Measurements from ENCODE around the gene SCO1.
"Not testable (repeated sequence)": the region's sequence is repeated elsewhere in the genome, so short reads cannot be mapped to it uniquely, and the experiment has no call there.

SCO1 gene

DNA sequence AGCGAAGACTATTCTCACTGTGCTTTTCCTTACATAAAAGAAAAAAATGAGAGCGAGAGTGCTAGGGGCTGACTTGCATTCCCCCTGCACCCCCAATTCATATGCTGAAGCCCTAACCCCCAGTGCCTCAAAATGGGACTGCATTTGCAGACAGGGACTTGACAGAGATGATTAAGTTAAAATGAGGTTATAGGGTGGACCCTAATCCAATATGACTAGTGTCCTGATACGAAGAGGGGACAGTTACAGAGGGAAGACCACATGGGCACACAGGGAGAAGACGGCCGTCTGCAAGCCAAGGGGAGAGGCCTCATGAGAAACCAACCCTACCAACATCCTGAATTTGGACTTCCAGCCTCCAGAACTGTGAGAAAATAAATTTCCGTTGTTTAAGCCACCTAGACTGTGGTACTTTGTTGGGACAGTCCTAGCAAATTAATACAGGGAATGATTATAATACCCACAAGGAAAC is 34.1 kb upstream of the SCO1 start:
- H3K27me3 Mint-ChIP-seq = no peaks in the 10 kb centered on the region
- H3K36me3 Mint-ChIP-seq (ENCODE audit: low read depth) = no peaks in the 10 kb centered on the region
- peaks cover 26% of the 10 kb centered on the region for H3K4me1 Mint-ChIP-seq (ENCODE audit: low read depth)
- H3K4me3 Mint-ChIP-seq = no peak overlapping the region
- no peak overlapping the region for H3K27ac Mint-ChIP-seq
- no peaks in the 10 kb centered on the region for H3K9me3 Mint-ChIP-seq

DNA sequence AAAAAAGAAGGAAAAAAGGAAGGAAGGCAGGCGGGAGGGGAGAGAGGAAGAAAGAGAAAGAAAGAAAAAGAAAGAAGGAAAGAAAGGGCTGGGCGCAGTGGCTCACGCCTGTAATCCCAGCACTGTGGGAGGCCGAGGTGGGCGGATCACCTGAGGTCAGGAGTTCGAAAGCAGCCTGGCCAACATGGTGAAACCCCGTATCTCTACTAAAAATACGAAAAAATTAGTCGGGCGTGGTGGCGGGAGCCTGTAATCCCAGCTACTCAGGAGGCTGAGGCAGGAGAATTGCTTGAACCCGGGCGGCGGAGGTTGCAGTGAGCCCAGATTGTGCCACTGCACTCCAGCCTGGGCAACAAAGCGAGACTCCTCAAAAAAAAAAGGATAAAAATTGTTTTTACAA is 32.9 kb upstream of the SCO1 start:
- H3K9me3 Mint-ChIP-seq, H3K27me3 Mint-ChIP-seq: not testable (repeated sequence)

DNA sequence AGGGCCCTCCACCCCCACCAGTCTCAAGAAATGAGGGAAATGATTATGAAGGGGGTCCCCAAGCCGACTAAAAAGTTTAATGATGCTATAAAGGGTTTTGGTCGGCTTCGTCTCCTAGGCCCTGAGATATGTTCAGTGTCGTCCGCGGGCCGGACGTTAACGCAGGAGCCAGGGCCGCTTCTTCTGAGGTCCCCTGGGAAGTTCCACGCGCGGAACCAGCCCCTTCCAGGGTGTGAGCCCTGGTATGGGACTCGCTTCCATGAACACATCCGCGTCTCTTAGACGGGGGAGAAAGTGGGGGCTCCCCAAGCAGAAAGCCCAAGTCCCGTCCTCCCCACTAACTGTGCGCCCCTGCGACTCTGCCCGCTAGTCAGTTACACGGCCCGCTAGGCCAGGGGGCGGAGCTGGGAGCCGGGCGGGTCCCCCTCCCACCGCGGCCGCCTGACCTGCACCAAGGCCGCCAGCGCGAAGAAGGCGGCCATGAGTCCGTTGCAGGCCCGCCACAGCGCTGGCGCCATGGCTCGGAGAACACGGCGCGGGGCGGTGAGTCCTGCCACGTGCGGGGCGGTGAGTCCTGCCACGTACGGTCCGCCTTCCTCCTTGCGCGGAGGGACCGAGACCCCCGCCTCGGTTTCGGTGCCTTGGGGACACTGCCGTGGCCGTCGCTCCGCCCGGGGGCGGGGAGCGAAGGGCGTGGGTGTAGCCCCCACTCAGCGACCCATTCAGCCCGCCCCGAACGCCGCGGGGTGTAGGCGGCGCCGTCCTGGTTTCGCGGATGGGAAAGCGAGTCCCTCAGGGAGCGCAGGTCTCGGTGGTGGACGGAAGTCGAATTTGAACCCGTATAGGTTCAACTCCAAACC is 32.2 kb upstream of the SCO1 start, which contains the start of gene TMEM220:
TMEM220 (minus strand) TSS at position 690 of the 860 bp plus-strand sequence; CDS start at position 518, 172 bp downstream.
- Mint-ChIP-seq H3K27me3 (no peaks in the 10 kb centered on the region), H3K4me3 (peak within 1 kb of the TSS; percentile 91), H3K9me3 (no peaks in the 10 kb centered on the region), H3K4me1 (ENCODE audit: low read depth) (peaks cover 25% of the 10 kb centered on the region), H3K27ac (peak within 1 kb of the TSS; percentile 95), H3K36me3 (ENCODE audit: low read depth) (no peaks in the 10 kb centered on the region)

More for the DNA sequence above, 32.9 kb upstream of the SCO1 start:
- Mint-ChIP-seq H3K4me1 (ENCODE audit: low read depth) (peaks cover 25% of the 10 kb centered on the region), H3K4me3 (peak overlapping the region; percentile 91), H3K27ac (peak overlapping the region; percentile 95)
- not testable (repeated sequence) for H3K36me3 Mint-ChIP-seq (ENCODE audit: low read depth)

DNA sequence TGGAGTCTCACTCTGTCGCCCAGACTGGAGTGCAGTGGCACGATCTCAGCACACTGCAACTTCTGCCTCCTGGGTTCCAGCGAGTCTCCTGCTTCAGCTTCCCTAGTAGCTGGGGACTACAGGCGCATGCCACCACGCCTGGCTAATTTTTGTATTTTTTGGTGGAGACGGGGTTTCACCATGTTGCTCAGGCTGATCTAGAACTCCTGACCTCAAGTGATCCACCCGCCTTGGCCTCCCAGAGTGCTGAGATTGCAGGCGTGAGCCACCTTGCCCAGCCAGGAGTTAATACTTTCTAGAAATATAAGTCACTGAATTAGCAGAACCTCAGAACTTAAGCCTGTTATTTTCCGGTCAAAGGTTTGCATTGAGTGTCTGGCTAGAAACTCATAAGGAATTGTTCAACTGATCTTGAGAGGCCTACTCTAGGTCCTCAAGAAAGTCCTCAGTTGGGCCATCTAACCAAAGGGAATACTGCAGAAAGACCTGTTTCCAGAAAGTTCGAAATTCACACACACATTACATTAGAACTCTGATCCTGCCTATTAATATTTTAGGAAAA is 31.1 kb upstream of the SCO1 start:
- Mint-ChIP-seq H3K4me1 (ENCODE audit: low read depth) (peaks cover 25% of the 10 kb centered on the region), H3K4me3 (no peak overlapping the region), H3K27ac (no peak overlapping the region)

DNA sequence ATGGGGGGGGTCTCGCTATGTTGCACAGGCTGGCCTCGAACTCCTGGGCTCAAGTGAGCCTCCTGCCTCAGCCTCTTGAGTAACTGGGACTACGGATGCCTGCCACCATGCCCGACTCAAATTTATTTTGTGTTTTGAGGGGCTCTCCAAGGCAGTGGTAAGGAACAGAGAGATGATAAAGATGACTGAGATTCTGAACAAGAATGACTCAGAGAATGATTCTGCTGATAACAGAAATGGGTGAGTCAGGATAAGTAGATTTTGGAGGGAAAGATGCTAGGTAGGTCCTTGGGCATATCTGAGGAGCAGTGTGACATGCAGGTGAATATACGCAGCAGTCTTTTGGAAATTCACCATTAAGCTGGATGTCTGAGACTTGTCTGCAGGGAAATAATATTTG is 29.9 kb upstream of the SCO1 start:
- Mint-ChIP-seq H3K4me3 (no peak overlapping the region), H3K36me3 (ENCODE audit: low read depth) (no peaks in the 10 kb centered on the region), H3K27ac (peak overlapping the region; percentile 10), H3K9me3 (no peaks in the 10 kb centered on the region), H3K4me1 (ENCODE audit: low read depth) (peaks cover 25% of the 10 kb centered on the region), H3K27me3 (no peaks in the 10 kb centered on the region)

More for the DNA sequence above, 31.1 kb upstream of the SCO1 start:
- no peaks in the 10 kb centered on the region for H3K36me3 Mint-ChIP-seq (ENCODE audit: low read depth)
- no peaks in the 10 kb centered on the region for H3K9me3 Mint-ChIP-seq
- H3K27me3 Mint-ChIP-seq = no peaks in the 10 kb centered on the region

DNA sequence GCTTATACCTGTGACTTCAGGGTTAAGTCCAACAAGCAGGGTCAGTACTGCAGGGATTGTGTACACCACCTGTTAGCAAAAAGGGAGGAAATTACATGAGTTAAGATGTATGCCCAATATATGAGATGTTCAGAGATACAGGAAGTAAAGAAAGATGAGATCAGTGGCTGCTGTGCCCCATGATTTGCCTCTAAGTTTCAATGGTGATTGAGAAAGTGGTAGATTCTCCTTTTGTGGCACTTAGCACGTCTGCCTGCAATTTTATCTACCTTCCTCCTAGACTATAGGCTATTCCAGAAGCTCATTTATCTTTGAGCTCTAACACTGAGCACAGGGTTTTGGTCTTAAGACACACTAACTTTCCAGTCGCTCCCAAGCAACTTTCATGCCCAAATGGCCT is 28.9 kb upstream of the SCO1 start:
- H3K4me1 Mint-ChIP-seq (ENCODE audit: low read depth) = peaks cover 24% of the 10 kb centered on the region
- H3K9me3 Mint-ChIP-seq = no peaks in the 10 kb centered on the region
- H3K27ac Mint-ChIP-seq = no peak overlapping the region
- H3K36me3 Mint-ChIP-seq (ENCODE audit: low read depth) = no peaks in the 10 kb centered on the region
- no peaks in the 10 kb centered on the region for H3K27me3 Mint-ChIP-seq
- no peak overlapping the region for H3K4me3 Mint-ChIP-seq

DNA sequence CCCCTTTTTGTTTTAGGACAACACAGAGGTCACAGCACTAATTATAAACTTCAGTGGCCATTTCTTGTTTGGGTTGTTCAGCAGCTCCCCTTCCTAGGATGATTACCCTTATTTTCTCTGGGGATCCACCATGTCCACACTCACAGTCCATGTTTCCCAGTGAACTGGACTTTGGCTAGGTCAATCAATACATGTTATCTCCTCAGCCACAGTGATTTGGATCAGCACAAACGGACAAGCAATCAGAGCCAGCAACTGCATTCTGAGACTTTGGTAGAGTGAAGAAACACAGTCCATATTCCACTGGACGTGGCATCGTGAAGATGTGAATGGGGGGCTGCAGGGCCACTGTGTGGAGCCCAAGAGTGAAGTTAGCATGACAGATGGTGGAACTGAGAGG is 27.9 kb upstream of the SCO1 start:
- Mint-ChIP-seq H3K27me3 (no peaks in the 10 kb centered on the region), H3K9me3 (no peaks in the 10 kb centered on the region), H3K36me3 (ENCODE audit: low read depth) (no peaks in the 10 kb centered on the region), H3K4me1 (ENCODE audit: low read depth) (peaks cover 15% of the 10 kb centered on the region), H3K4me3 (no peak overlapping the region), H3K27ac (no peak overlapping the region)

DNA sequence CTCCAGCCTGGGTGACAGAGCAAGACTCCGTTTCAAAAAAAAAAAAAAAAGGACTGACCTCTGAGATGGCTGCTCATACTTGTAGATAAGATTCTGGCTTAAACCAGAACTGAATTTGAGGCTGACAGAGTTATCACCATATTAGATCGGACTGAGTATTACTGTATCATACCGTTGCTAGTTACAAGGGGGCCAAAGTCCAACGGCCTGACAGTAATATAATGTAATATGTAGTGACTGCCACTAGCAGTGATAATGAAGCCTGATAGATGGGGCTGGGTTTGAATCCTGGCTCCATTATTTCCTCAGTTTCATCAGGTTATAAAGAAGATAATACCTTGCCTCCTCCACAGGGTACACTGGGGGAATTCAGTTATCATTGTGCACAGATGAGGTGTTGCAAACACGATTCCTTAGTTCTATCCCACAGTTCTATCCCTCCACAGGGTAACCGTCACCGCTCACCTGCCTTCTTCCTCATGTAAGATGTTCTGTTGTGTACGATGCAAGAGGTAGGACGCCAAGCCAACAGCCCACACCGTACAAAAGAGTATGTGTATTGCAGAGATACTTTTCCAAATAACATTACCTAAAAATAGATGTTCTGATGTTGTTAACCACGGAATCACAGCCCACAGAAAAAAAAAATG is 27.3 kb upstream of the SCO1 start:
- no peaks in the 10 kb centered on the region for H3K27me3 Mint-ChIP-seq
- no peak overlapping the region for H3K4me3 Mint-ChIP-seq
- no peak overlapping the region for H3K27ac Mint-ChIP-seq
- no peaks in the 10 kb centered on the region for H3K9me3 Mint-ChIP-seq
- no peaks in the 10 kb centered on the region for H3K36me3 Mint-ChIP-seq (ENCODE audit: low read depth)
- peaks cover 11% of the 10 kb centered on the region for H3K4me1 Mint-ChIP-seq (ENCODE audit: low read depth)

DNA sequence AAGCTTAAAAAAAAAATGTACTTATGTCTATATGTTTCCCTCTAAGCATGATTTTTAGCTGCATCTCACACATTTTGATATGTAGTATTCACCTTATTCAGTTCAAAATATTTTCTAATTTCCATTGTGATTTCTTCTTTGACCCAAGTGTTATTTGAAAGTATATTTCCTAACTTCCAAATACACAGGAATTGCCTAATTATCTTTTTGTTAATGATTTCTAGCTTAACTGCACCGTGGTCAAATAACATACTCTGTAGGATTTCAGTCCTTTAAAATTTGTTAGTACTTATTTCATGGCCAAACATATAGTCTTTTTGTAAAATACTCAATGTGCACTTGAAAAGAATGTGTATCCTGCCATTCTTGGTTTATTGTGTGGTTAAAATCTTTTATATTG is 21.2 kb upstream of the SCO1 start:
- H3K4me1 Mint-ChIP-seq (ENCODE audit: low read depth) = peaks cover 3% of the 10 kb centered on the region
- no peaks in the 10 kb centered on the region for H3K27me3 Mint-ChIP-seq
- no peaks in the 10 kb centered on the region for H3K9me3 Mint-ChIP-seq
- H3K4me3 Mint-ChIP-seq = no peak overlapping the region
- no peak overlapping the region for H3K27ac Mint-ChIP-seq
- peaks cover 9% of the 10 kb centered on the region for H3K36me3 Mint-ChIP-seq (ENCODE audit: low read depth)

DNA sequence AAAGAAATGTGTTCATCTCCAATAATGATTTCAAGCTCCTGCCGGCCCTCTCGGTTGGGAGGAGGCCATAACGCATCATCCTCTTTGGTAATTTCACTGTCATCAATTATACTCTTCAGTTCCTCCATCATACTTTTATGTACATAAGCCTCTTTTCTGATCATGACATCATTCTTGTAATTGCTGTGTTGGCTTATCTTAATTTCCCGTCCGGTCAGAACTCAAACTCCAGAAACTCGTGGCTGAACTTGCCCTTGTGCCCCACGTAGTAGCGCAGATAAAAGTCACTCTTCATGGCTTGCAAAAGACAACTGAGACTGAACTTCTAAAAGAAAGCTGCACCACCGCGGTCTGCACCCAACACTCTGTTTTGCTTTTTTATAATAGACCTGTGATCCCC is 18.9 kb upstream of the SCO1 start:
- H3K4me1 Mint-ChIP-seq (ENCODE audit: low read depth) = peaks cover 3% of the 10 kb centered on the region
- no peaks in the 10 kb centered on the region for H3K9me3 Mint-ChIP-seq
- no peak overlapping the region for H3K4me3 Mint-ChIP-seq
- no peaks in the 10 kb centered on the region for H3K27me3 Mint-ChIP-seq
- H3K36me3 Mint-ChIP-seq (ENCODE audit: low read depth) = peaks cover 30% of the 10 kb centered on the region
- peak overlapping the region; percentile 57 for H3K27ac Mint-ChIP-seq

DNA sequence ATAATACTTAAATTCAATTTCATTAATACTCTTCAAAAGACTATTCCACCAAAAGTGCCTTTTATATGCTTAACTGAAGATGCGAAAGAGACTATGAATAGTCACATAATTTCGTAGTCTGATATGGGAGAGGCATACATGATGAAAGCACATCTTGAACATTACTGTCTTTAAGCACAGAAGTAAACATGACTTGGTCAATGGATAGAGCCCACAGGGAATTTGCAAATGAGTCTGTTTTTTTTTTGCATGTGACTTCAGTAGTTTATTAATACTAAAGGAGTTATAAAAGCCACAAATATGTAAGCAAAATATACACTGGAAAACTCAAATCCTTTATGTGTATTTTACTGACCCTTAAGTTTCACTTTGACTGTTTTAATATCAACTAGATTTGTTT is 16.0 kb upstream of the SCO1 start:
- Mint-ChIP-seq H3K9me3 (no peaks in the 10 kb centered on the region), H3K27ac (no peak overlapping the region), H3K36me3 (ENCODE audit: low read depth) (peaks cover 55% of the 10 kb centered on the region), H3K27me3 (no peaks in the 10 kb centered on the region), H3K4me1 (ENCODE audit: low read depth) (peaks cover 8% of the 10 kb centered on the region), H3K4me3 (no peak overlapping the region)

DNA sequence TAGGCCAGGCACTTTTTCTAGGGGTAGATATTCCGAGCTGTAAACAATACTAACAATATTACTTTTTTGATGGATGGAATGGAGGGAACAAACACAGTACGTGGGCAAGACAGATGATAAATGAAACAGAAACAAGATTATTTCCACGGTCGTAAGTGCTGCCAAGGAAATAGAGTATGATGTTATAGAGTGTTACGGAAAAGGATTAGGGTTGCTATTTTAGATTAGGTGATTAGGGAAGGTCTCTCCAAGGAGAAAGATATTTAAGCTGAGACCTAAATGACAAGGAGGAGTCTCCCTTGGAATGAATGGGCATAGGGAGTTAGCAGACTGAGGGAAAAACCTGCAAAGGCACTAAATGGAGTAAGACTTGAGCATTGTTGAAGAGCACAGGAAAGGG is 8.4 kb upstream of the SCO1 start:
- Mint-ChIP-seq H3K4me3 (no peak overlapping the region), H3K27ac (peak overlapping the region; percentile 31), H3K36me3 (ENCODE audit: low read depth) (peaks cover 58% of the 10 kb centered on the region), H3K4me1 (ENCODE audit: low read depth) (peaks cover 51% of the 10 kb centered on the region), H3K9me3 (no peaks in the 10 kb centered on the region), H3K27me3 (no peaks in the 10 kb centered on the region)

DNA sequence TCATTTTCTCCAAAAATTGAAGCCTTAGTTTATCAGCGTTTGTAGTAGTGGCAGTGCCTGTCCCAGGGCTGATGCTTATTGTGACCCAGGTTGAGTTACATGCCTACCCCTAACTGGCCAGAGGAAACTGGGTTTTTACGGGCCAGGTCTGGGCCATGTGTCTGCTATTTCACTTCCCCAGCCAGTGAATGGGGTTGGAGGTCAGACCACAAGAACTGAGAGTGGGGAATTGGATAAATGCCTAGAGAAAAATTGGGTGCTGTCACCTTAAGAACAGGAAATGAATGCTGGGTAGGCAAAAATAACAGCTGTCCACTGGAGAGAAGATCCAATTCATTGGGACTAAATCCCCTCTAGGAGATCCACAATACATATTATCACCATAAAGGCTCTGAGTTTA is 5.2 kb upstream of the SCO1 start:
- Mint-ChIP-seq H3K4me3 (peak overlapping the region; percentile 24), H3K27ac (peak overlapping the region; percentile 79), H3K4me1 (ENCODE audit: low read depth) (peaks cover 63% of the 10 kb centered on the region), H3K36me3 (ENCODE audit: low read depth) (peaks cover 37% of the 10 kb centered on the region), H3K27me3 (no peaks in the 10 kb centered on the region), H3K9me3 (no peaks in the 10 kb centered on the region)

DNA sequence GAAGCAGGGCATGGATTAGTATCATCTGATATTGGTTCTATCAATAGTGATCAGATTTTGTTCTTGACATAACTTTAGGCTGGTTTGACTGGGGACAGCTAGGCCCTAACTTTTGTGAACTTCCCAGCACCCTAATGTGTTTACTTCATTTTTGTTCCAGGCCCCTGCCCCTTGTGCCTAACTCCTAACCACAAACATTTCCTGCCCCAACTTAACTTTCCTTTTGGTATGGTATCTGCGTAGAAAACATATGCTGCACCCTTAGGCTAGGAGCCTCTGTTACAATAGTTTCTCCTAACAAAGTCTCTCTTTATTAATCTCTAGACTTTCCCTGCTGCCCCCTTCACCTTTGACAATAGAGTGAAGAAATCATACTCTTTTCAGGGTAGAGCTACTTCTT is 2.5 kb upstream of the SCO1 start:
- Mint-ChIP-seq H3K9me3 (no peaks in the 10 kb centered on the region), H3K27ac (peak overlapping the region; percentile 85), H3K4me3 (peak overlapping the region; percentile 75), H3K36me3 (ENCODE audit: low read depth) (peaks cover 33% of the 10 kb centered on the region), H3K4me1 (ENCODE audit: low read depth) (peaks cover 68% of the 10 kb centered on the region), H3K27me3 (no peaks in the 10 kb centered on the region)
